HG02642 (cell line): Measurements from ENCODE around the gene SENP6.
"Not testable (repeated sequence)": the region's sequence is repeated elsewhere in the genome, so short reads cannot be mapped to it uniquely, and the experiment has no call there.

Source experiments
- ATAC-seq: cut with Tn5 transposase; IDR thresholded peaks from one replicate; pipeline ENCODE4 v1.9.1; 2021; ENCODE audit warnings: mild to moderate bottlenecking; ENCODE audit not compliant: unreplicated experiment, poor library complexity

SENP6 gene

GRCh38 chr6:75643173-75643572 is 41.5 kb downstream of the SENP6 start:
- ATAC-seq: no peak

GRCh38 chr6:75656479-75656878 is 54.8 kb downstream of the SENP6 start:
- ATAC-seq: no peak

- ATAC-seq: no peak
Measured at GRCh38 chr6:75657327-75657726, 55.6 kb downstream of the SENP6 start.

GRCh38 chr6:75666592-75666991 is 64.9 kb downstream of the SENP6 start:
- ATAC-seq: no peak

DNA sequence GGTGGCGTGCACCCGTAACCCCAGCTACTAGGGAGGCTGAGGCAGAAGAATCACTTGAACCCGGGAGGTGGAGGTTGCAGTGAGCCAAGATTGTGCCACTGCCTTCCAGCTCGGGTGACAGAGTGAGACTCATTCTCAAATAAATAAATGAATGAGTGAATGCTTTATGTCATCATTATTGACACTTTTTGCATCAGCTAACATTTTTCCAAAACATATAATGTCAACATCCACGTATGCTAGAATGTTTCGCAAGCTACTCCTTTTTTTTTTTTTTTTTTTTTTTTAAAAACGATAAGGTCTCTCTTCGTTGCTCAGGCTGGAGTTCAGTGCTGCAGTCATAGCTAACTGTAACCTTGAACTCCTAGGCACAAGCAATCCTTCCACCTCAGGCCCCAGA is 72.2 kb downstream of the SENP6 start:
- no peak for ATAC-seq

DNA sequence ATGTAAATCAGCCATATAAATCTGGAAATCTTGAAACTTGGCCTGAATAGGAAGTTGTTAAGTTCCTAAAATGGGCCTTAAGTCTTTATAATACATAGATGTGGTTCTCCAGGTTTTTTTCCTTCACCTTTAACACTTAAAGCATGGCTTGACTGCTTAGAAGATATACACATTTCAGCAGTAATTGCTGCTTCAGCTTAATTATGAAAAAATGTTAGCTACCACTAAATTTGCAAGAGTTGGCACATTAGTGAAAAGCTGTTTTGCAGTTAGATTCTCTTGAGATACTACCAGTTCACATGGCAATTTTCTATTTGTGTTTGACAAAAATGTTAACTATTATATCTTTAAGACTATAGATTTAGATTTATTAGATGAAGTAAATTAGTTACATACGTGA is 74.7 kb downstream of the SENP6 start:
- no peak for ATAC-seq

DNA sequence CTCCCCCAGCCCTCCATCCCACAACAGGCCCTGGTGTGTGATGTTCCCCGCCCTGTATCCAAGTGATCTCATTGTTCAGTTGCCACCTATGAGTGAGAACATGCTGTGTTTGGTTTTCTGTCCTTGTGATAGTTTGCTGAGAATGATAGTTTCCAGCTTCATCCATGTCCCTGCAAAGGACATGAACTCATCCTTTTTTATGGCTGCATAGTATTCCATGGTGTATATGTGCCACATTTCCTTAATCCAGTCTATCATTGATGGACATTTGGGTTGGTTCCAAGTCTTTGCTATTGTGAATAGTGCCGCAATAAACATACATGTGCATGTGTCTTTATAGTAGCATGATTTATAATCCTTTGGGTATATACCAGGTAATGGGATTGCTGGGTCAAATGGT is 80.9 kb downstream of the SENP6 start:
- ATAC-seq: not testable (repeated sequence)

DNA sequence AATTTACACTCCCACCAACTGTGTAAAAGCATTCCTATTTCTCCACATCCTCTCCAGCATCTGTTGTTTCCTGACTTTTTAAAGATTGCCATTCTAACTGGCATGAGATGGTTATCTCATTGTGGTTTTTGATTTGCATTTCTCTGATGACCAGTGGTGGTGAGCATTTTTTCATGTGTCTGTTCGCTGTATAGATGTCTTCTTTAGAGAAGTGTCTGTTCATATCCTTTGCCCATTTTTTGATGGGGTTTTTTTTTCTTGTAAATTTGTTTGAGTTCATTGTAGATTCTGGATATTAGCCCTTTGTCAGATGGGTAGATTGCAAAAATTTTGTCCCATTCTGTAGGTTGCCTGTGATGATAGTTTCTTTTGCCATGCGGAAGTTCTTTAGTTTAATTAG is 81.3 kb downstream of the SENP6 start:
- ATAC-seq: not testable (repeated sequence)

DNA sequence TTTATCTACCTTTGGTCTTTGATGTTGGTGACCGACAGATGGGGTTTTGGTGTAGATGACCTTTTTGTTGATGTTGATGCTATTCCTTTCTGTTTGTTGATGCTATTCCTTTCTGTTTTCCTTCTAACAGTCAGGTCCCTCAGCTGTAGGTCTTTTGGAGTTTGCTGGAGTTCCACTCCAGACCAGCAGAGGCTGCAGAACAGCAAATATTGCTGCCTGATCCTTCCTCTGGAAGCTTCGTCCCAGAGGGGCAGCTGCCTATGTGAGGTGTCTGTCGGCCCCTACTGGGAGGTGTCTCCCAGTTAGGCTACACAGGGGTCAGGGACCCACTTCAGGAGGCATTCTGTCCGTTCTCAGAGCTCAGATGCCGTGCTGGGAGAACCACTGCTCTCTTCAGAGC is 85.9 kb downstream of the SENP6 start:
- ATAC-seq: not testable (repeated sequence)

DNA sequence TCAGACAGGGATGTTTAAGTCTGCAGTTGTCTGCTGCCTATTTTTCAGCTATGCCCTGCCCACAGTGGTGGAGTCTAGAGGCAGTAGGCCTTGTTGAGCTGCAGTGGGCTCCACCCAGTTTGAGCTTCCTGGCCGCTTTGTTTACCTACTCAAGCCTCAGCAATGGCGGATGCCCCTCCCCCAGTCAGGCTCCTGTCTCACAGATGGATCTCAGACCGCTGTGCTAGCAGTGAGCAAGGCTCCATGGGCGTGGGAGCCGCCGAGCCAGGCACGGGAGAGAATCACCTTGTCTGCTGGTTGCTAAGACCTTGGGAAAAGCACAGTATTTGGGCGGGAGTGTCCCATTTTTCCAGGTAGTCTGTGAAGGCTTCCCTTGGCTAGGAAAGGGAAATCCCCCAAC is 86.3 kb downstream of the SENP6 start:
- not testable (repeated sequence) for ATAC-seq

- ATAC-seq: no peak
Measured at GRCh38 chr6:75689576-75689975, 87.9 kb downstream of the SENP6 start.

GRCh38 chr6:75691012-75691411 is 89.3 kb downstream of the SENP6 start:
- no peak for ATAC-seq

DNA sequence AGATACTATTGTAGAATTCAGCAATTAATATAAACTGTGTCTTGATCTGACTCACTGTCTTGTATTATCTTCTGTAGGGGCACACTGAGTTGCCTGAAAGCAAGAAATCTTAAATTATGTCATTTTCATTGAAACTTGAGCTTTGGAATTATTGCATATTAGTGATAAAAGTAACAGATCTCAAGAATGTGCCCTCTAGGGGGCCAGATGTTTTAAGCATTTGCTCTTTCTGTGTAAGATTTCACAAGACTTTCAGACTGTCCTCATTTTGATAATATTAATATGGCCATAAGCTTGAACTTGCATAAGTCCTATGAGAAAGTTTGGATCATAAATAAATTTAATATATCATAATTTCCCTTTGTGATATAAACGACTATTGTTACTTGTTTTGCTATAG is 91.9 kb downstream of the SENP6 start:
- no peak for ATAC-seq

DNA sequence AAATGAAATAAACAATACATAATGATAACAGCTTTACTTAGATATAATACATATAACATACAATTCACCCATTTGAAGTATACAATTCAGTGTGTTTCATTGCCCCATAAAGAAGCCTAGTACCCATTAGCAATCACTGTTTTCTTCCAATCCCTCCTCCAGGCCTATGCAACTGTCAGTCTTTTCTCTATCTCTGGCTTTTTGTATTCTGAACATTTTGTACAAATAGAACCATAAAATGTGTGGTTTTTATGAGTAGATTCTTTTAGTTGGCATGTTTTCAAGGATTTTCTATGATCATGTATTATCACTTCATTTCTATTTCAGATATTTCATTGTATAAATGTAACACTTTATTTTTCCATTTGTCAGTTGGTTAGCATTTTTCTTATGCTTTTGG is 92.7 kb downstream of the SENP6 start:
- ATAC-seq: no peak

GRCh38 chr6:75708334-75708733 is 106.7 kb downstream of the SENP6 start:
- ATAC-seq: not testable (repeated sequence)

DNA sequence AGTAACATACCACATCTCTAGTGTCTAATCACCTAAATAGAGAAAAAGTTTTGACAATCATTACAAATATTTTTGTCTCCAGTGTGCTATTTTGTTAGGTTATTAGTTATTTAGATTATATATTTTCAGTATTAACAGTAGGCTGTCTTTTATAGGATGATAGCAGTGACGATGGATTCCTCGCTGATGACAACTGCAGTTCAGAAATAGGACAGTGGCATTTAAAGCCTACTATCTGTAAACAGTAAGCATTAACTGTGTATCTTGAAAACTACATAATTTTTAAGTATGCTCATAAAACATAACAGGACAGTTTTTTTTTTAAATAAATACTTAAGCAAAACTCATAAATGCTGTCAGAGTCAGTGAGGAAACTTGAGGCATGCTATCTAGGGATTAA is 109.5 kb downstream of the SENP6 start:
- ATAC-seq: no peak

- no peak for ATAC-seq
Measured at GRCh38 chr6:75719133-75719532, 117.5 kb downstream of the SENP6 start.

DNA sequence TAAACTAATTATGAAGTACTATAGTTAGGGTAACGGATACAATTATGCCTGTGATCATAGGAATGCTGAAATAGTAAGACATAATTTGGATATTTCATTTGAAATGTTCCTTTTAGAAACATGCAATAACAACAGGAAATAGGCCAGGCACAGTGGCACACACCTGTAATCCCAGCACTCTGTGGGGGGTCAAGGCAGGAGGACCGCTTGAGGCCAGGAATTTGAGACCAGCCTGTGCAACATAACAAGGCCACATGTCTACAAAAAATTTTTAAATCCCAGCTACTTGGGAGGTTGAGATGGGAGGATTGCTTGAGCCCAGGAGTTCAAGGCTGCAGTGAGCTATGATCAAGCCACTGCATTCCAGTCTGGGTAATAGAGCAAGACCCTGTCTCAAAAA is 121.7 kb downstream of the SENP6 start:
- ATAC-seq: no peak

- ATAC-seq: no peak
Measured at GRCh38 chr6:75727206-75727605, 125.5 kb downstream of the SENP6 start.

DNA sequence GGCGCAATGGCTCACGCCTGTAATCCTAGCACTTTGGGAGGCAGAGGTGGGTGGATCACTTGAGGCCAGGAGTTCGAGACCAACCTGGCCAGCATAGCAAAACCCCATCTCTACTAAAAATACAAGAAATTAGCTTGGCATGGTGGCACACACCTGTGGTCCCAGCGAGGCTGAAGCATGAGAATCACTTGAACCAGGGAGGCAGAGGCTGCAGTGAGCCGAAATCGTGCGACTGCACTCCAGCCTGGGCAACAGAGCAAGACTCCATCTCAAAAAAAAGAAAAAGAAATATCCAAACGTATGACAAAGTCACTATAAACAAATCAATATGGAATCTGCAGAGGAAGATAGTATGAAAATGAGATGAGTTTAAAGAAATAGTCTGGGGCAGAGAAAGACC is 129.3 kb downstream of the SENP6 start:
- ATAC-seq: not testable (repeated sequence)

DNA sequence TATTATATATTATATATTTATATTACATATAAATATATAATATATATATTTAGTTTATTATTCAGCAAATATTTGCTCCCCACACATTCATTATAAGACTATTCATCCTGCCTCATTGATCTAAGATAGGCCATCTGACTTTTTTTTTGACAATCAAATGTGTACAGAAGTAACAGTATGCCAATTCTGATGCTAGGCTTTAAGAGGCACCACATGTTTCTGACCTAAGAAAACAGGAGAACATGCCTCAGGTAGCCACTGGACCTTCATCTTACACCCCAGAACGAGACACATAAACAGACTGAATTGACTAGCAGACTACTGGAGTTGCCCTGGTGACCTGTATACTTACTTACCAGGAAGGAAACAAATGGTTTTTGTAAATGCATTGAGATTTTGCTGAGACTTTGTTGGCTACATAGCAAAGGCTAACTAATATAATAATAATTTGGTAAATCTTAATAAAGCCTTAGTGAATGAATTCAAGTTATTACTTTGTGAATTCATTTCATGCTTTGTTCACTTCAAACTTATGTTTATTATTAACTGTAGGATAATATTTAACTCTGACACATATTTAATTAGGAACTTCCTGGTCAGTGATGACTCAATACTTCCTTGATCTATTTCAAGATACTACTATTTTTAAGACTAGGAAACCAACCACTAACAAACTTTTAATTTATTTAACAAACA is 134.0 kb downstream of the SENP6 start:
- ATAC-seq: peak; percentile 73

- ATAC-seq: no peak
Measured at GRCh38 chr6:75743971-75744370, 142.3 kb downstream of the SENP6 start.

GRCh38 chr6:75745404-75745803 is 143.7 kb downstream of the SENP6 start:
- no peak for ATAC-seq
